ENCODE data around the gene ICE1. TPM values are rescaled to one million over a fixed set of nuclear protein-coding genes. Genes with fewer than 3 reads are reported as not detected.

Gene ICE1
- total and polyA plus RNA-seq, 9 of the 15 experiments (the other 6 are each of a cell fraction or from before 2014, with no cell fraction given), result 4.9 to 47.4 (median 28.2) TPM

DNA sequence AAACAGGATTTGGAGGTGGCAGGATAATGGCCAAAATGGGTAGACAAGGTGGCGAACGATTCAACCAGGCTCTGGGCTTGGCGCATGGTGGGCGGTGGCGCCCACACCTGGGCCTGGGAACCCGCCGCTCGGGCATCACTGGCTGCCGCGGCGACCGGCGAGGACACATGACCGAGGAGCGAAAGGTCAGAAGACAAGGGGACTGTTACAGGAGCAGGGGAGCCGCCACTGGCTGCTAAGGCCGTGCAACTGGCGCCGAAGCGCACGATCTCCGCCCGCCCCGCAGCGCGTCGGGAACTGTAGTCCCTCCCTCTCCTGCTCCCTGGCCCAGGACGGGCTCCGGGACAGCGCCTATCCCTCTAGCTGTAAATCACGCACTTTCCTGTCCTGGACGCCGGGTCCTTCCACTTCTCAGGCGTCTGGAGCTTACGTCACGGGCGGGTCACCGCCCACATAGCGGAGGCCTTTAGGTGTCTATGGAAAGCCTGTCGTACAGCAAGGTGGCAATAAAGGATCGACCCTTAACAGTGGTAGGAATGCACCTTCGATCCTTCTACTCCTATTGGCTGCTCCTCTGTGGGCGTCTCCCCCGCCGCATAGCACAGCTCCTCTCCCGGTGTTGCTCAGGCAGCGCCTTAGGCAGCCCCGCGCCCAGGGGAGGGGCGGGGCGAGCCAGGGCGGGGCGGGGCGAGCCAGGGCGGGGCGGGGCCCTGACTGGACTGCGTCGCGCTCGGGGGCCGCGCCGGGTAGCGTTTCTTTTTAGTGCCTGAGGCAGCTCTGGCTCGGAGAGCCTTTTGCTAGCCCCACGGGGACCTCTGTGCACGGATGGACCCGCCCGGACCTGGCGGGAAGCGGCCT, at the start of gene ICE1 (continued):
- TF ChIP-seq, protein P1, sequence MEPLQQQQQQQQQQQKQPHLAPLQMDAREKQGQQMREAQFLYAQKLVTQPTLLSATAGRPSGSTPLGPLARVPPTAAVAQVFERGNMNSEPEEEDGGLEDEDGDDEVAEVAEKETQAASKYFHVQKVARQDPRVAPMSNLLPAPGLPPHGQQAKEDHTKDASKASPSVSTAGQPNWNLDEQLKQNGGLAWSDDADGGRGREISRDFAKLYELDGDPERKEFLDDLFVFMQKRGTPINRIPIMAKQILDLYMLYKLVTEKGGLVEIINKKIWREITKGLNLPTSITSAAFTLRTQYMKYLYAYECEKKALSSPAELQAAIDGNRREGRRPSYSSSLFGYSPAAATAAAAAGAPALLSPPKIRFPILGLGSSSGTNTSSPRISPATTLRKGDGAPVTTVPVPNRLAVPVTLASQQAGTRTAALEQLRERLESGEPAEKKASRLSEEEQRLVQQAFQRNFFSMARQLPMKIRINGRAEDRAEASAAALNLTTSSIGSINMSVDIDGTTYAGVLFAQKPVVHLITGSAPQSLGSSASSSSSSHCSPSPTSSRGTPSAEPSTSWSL (CRISPR knock-in tag; IDR thresholded peaks at IDR 0.05; ENCODE audit: borderline replicate concordance), result no peak
- TF ChIP-seq, protein P2, sequence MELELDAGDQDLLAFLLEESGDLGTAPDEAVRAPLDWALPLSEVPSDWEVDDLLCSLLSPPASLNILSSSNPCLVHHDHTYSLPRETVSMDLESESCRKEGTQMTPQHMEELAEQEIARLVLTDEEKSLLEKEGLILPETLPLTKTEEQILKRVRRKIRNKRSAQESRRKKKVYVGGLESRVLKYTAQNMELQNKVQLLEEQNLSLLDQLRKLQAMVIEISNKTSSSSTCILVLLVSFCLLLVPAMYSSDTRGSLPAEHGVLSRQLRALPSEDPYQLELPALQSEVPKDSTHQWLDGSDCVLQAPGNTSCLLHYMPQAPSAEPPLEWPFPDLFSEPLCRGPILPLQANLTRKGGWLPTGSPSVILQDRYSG (tag; conservative IDR thresholded peaks at IDR 0.05; ENCODE audit: low read depth), result no peak
- TF ChIP-seq, protein P3, sequence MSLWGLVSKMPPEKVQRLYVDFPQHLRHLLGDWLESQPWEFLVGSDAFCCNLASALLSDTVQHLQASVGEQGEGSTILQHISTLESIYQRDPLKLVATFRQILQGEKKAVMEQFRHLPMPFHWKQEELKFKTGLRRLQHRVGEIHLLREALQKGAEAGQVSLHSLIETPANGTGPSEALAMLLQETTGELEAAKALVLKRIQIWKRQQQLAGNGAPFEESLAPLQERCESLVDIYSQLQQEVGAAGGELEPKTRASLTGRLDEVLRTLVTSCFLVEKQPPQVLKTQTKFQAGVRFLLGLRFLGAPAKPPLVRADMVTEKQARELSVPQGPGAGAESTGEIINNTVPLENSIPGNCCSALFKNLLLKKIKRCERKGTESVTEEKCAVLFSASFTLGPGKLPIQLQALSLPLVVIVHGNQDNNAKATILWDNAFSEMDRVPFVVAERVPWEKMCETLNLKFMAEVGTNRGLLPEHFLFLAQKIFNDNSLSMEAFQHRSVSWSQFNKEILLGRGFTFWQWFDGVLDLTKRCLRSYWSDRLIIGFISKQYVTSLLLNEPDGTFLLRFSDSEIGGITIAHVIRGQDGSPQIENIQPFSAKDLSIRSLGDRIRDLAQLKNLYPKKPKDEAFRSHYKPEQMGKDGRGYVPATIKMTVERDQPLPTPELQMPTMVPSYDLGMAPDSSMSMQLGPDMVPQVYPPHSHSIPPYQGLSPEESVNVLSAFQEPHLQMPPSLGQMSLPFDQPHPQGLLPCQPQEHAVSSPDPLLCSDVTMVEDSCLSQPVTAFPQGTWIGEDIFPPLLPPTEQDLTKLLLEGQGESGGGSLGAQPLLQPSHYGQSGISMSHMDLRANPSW (CRISPR knock-in tag; IDR thresholded peaks at IDR 0.05), result no peak
- TF ChIP-seq NFE2 (IDR thresholded peaks at IDR 0.05; ENCODE audit: low read depth) (peak; percentile 98), BRD9 (IDR thresholded peaks at IDR 0.05; ENCODE audit: low read depth, partially characterized antibody) (no peak), ZNF583 (CRISPR knock-in tag; IDR thresholded peaks at IDR 0.05) (peak; percentile 27; the same call in 1 of the 2 replicates), BHLHE40 (IDR thresholded peaks at IDR 0.05; ENCODE audit: low read length) (peak; percentile 75), EWSR1 (IDR thresholded peaks at IDR 0.05; ENCODE audit: borderline replicate concordance, low read depth, partially characterized antibody) (no peak), L3MBTL2 (IDR thresholded peaks at IDR 0.05) (peak; percentile 88), ZNF217 (CRISPR knock-in tag; IDR thresholded peaks at IDR 0.05) (no peak), SIN3B (IDR thresholded peaks at IDR 0.05; ENCODE audit: low read depth) (0 out of 2 replicates have a peak, but pooled peaks have one; percentile 88), ERF (CRISPR knock-in tag; IDR thresholded peaks at IDR 0.05) (peak; percentile 53; the same call in 1 of the 2 replicates), PRPF4 (IDR thresholded peaks at IDR 0.05; ENCODE audit: insufficient read depth, low read depth, low read length, poor library complexity, severe bottlenecking) (no peak), DPF2 (IDR thresholded peaks at IDR 0.05) (no peak), KDM4B (IDR thresholded peaks at IDR 0.05; ENCODE audit: borderline replicate concordance in 2 of 2, low read depth in 1 of 2) (peak in 1 of 2 experiments; percentile 17; a peak in 1 of 4 replicates), ZNF77 (CRISPR knock-in tag; IDR thresholded peaks at IDR 0.05) (no peak)
- TF ChIP-seq, protein P4, sequence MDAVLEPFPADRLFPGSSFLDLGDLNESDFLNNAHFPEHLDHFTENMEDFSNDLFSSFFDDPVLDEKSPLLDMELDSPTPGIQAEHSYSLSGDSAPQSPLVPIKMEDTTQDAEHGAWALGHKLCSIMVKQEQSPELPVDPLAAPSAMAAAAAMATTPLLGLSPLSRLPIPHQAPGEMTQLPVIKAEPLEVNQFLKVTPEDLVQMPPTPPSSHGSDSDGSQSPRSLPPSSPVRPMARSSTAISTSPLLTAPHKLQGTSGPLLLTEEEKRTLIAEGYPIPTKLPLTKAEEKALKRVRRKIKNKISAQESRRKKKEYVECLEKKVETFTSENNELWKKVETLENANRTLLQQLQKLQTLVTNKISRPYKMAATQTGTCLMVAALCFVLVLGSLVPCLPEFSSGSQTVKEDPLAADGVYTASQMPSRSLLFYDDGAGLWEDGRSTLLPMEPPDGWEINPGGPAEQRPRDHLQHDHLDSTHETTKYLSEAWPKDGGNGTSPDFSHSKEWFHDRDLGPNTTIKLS (IDR thresholded peaks at IDR 0.05; ENCODE audit: borderline replicate concordance, low read depth), result peak; percentile 80
- TF ChIP-seq, protein P5, sequence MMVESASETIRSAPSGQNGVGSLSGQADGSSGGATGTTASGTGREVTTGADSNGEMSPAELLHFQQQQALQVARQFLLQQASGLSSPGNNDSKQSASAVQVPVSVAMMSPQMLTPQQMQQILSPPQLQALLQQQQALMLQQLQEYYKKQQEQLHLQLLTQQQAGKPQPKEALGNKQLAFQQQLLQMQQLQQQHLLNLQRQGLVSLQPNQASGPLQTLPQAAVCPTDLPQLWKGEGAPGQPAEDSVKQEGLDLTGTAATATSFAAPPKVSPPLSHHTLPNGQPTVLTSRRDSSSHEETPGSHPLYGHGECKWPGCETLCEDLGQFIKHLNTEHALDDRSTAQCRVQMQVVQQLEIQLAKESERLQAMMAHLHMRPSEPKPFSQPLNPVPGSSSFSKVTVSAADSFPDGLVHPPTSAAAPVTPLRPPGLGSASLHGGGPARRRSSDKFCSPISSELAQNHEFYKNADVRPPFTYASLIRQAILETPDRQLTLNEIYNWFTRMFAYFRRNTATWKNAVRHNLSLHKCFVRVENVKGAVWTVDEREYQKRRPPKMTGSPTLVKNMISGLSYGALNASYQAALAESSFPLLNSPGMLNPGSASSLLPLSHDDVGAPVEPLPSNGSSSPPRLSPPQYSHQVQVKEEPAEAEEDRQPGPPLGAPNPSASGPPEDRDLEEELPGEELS (CRISPR knock-in tag; IDR thresholded peaks at IDR 0.05; ENCODE audit: borderline replicate concordance), result no peak

Data from K562 (cell line).